HG03520 (cell line): ENCODE data around the gene AGMO.
"Not testable (repeated sequence)": the region's sequence is repeated elsewhere in the genome, so short reads cannot be mapped to it uniquely, and the experiment has no call there.

Experiments
- ATAC-seq: cut with Tn5 transposase; IDR thresholded peaks from one replicate; pipeline ENCODE4 v1.9.1; 2021; ENCODE audit warnings: mild to moderate bottlenecking, moderate library complexity; ENCODE audit not compliant: unreplicated experiment

The AGMO gene

GRCh38 chr7:15332956-15333355 is 228.9 kb downstream of the AGMO start:
- ATAC-seq = no peak

- ATAC-seq = no peak
Observed at GRCh38 chr7:15330943-15331342, 230.9 kb downstream of the AGMO start.

- ATAC-seq = no peak
Observed at GRCh38 chr7:15327001-15327400, 234.8 kb downstream of the AGMO start.

GRCh38 chr7:15326044-15326644 is 235.7 kb downstream of the AGMO start:
- ATAC-seq = no peak

- ATAC-seq = no peak
Observed at GRCh38 chr7:15323550-15323949, 238.3 kb downstream of the AGMO start.

- ATAC-seq = no peak
Observed at GRCh38 chr7:15317215-15317614, 244.6 kb downstream of the AGMO start.

- ATAC-seq = no peak
Observed at GRCh38 chr7:15315678-15316077, 246.1 kb downstream of the AGMO start.

- ATAC-seq = no peak
Observed at GRCh38 chr7:15314922-15315321, 246.9 kb downstream of the AGMO start.

GRCh38 chr7:15313361-15313760 is 248.5 kb downstream of the AGMO start:
- ATAC-seq = no peak

- ATAC-seq = no peak
Observed at GRCh38 chr7:15309872-15310271, 251.9 kb downstream of the AGMO start.

GRCh38 chr7:15308821-15309220 is 253.0 kb downstream of the AGMO start:
- ATAC-seq = no peak

GRCh38 chr7:15306296-15306695 is 255.5 kb downstream of the AGMO start:
- no peak for ATAC-seq

- peak; percentile 71 for ATAC-seq
Observed at GRCh38 chr7:15305002-15305600, 256.7 kb downstream of the AGMO start.

GRCh38 chr7:15303357-15303756 is 258.5 kb downstream of the AGMO start:
- no peak for ATAC-seq

GRCh38 chr7:15300986-15301385 is 260.8 kb downstream of the AGMO start:
- ATAC-seq = not testable (repeated sequence)

- no peak for ATAC-seq
Observed at GRCh38 chr7:15292138-15292537, 269.7 kb downstream of the AGMO start.

GRCh38 chr7:15291699-15292098 is 270.1 kb downstream of the AGMO start:
- no peak for ATAC-seq

GRCh38 chr7:15288741-15289140 is 273.1 kb downstream of the AGMO start:
- ATAC-seq = no peak

GRCh38 chr7:15284396-15284795 is 277.4 kb downstream of the AGMO start:
- ATAC-seq = no peak

GRCh38 chr7:15280078-15280733 is 281.6 kb downstream of the AGMO start:
- ATAC-seq = no peak

- no peak for ATAC-seq
Observed at GRCh38 chr7:15279640-15280039, 282.2 kb downstream of the AGMO start.

GRCh38 chr7:15257689-15258088 is 304.1 kb downstream of the AGMO start:
- no peak for ATAC-seq
